Measurements from ENCODE around the gene FBN2.
"Not testable (repeated sequence)": the region's sequence is repeated elsewhere in the genome, so short reads cannot be mapped to it uniquely, and the experiment has no call there.

FBN2 gene

GRCh38 chr5:128466980-128467379 lies 71.1 kb downstream of the FBN2 start:
- Histone ChIP-seq H3K27ac (no peak overlapping the region), H3K27me3 (ENCODE audit: insufficient read depth, low read depth, severe bottlenecking) (no peaks in the 10 kb centered on the region), H3K9me3 (ENCODE audit: severe bottlenecking) (no peaks in the 10 kb centered on the region), H3K4me3 (ENCODE audit: low read depth, low read length) (no peak overlapping the region), H3K36me3 (no peaks in the 10 kb centered on the region)
- no peak for TF ChIP-seq CTCF (IDR thresholded peaks at IDR 0.05; ENCODE audit: low read depth, low read length)
- DNase-seq, result no peak

- Histone ChIP-seq H3K9me3 (ENCODE audit: severe bottlenecking) (no peaks in the 10 kb centered on the region), H3K27ac (no peak overlapping the region), H3K36me3 (no peaks in the 10 kb centered on the region), H3K4me3 (ENCODE audit: low read depth, low read length) (no peak overlapping the region), H3K27me3 (ENCODE audit: insufficient read depth, low read depth, severe bottlenecking) (no peaks in the 10 kb centered on the region)
- DNase-seq, result no peak
- TF ChIP-seq CTCF (IDR thresholded peaks at IDR 0.05; ENCODE audit: low read depth, low read length), result no peak
Measured at GRCh38 chr5:128466554-128466953, 71.5 kb downstream of the FBN2 start.

GRCh38 chr5:128464596-128464995 lies 73.4 kb downstream of the FBN2 start:
- Histone ChIP-seq H3K36me3 (no peaks in the 10 kb centered on the region), H3K27me3 (ENCODE audit: insufficient read depth, low read depth, severe bottlenecking) (no peaks in the 10 kb centered on the region), H3K9me3 (ENCODE audit: severe bottlenecking) (no peaks in the 10 kb centered on the region), H3K4me3 (ENCODE audit: low read depth, low read length) (no peak overlapping the region), H3K27ac (no peak overlapping the region)
- no peak for DNase-seq
- no peak for TF ChIP-seq CTCF (IDR thresholded peaks at IDR 0.05; ENCODE audit: low read depth, low read length)

GRCh38 chr5:128462330-128462729 lies 75.7 kb downstream of the FBN2 start:
- H3K27me3 ChIP-seq (ENCODE audit: insufficient read depth, low read depth, severe bottlenecking), result no peaks in the 10 kb centered on the region
- DNase-seq, result no peak
- no peaks in the 10 kb centered on the region for H3K36me3 ChIP-seq
- H3K4me3 ChIP-seq (ENCODE audit: low read depth, low read length), result no peak overlapping the region
- no peak overlapping the region for H3K27ac ChIP-seq
- TF ChIP-seq CTCF (IDR thresholded peaks at IDR 0.05; ENCODE audit: low read depth, low read length), result no peak
- no peaks in the 10 kb centered on the region for H3K9me3 ChIP-seq (ENCODE audit: severe bottlenecking)

- not testable (repeated sequence) for H3K4me3 ChIP-seq (ENCODE audit: low read depth, low read length); H3K27ac ChIP-seq; H3K36me3 ChIP-seq; H3K9me3 ChIP-seq (ENCODE audit: severe bottlenecking); H3K27me3 ChIP-seq (ENCODE audit: insufficient read depth, low read depth, severe bottlenecking); DNase-seq
Measured at GRCh38 chr5:128457147-128457915, 80.7 kb downstream of the FBN2 start.

GRCh38 chr5:128455841-128456361 lies 82.1 kb downstream of the FBN2 start:
- Histone ChIP-seq H3K27ac (0 out of 2 replicates have a peak overlapping the region, but pooled peaks have one; percentile 14), H3K27me3 (ENCODE audit: insufficient read depth, low read depth, severe bottlenecking) (no peaks in the 10 kb centered on the region), H3K36me3 (no peaks in the 10 kb centered on the region), H3K4me3 (ENCODE audit: low read depth, low read length) (no peak overlapping the region), H3K9me3 (ENCODE audit: severe bottlenecking) (no peaks in the 10 kb centered on the region)
- no peak for TF ChIP-seq CTCF (IDR thresholded peaks at IDR 0.05; ENCODE audit: low read depth, low read length)
- peak; percentile 69 for DNase-seq

Data from WERI-Rb-1 (cell line).